ENCODE measurements around the gene THSD4.

Gene THSD4

GRCh38 chr15:71713191-71713809, 598.0 kb downstream of the THSD4 start:
- DNase-seq, result no peak

GRCh38 chr15:71715914-71716313, 600.6 kb downstream of the THSD4 start:
- DNase-seq, result no peak

- no peak for DNase-seq
These were observed 601.7 kb downstream of the THSD4 start for GRCh38 chr15:71716990-71717389.

- DNase-seq, result no peak
These were observed 603.0 kb downstream of the THSD4 start for GRCh38 chr15:71718116-71718910.

GRCh38 chr15:71723344-71723743, 608.1 kb downstream of the THSD4 start:
- no peak for DNase-seq

- DNase-seq, result peak; percentile 9
These were observed 610.1 kb downstream of the THSD4 start for GRCh38 chr15:71725207-71725955.

- no peak for DNase-seq
These were observed 613.6 kb downstream of the THSD4 start for GRCh38 chr15:71728881-71729280.

- DNase-seq, result no peak
These were observed 614.0 kb downstream of the THSD4 start for GRCh38 chr15:71729319-71729718.

- peak; percentile 39 for DNase-seq
These were observed 615.2 kb downstream of the THSD4 start for GRCh38 chr15:71730277-71731144.

- no peak for DNase-seq
These were observed 617.4 kb downstream of the THSD4 start for GRCh38 chr15:71732636-71733035.

GRCh38 chr15:71733122-71733521, 617.9 kb downstream of the THSD4 start:
- DNase-seq, result no peak

- no peak for DNase-seq
These were observed 619.6 kb downstream of the THSD4 start for GRCh38 chr15:71734709-71735384.

- no peak for DNase-seq
These were observed 620.1 kb downstream of the THSD4 start for GRCh38 chr15:71735385-71735757.

GRCh38 chr15:71736286-71736947, 621.1 kb downstream of the THSD4 start:
- DNase-seq, result no peak

- no peak for DNase-seq
These were observed 622.5 kb downstream of the THSD4 start for GRCh38 chr15:71737761-71738160.

- DNase-seq, result no peak
These were observed 624.1 kb downstream of the THSD4 start for GRCh38 chr15:71739355-71739754.

- no peak for DNase-seq
These were observed 627.7 kb downstream of the THSD4 start for GRCh38 chr15:71742964-71743363.

GRCh38 chr15:71743861-71744382, 628.7 kb downstream of the THSD4 start:
- DNase-seq, result peak; percentile 53

GRCh38 chr15:71746719-71747118, 631.4 kb downstream of the THSD4 start:
- DNase-seq, result no peak

GRCh38 chr15:71747128-71748083, 632.1 kb downstream of the THSD4 start:
- no peak for DNase-seq

Data from NCI-H69 (cell line).